Activated naive CD4-positive, alpha-beta T cell treated with anti-CD3 and anti-CD28 coated beads, Interleukin-2, amount 10 ng/mL, durations not matched to agents 7 days and 5 days (primary cell): ENCODE results near the gene XIRP1.
"Not testable (repeated sequence)": the region's sequence is repeated elsewhere in the genome, so short reads cannot be mapped to it uniquely, and the experiment has no call there.

Experiments
- CTCF ChIA-PET: fragments of 350-600 bp; sonication (Branson Sonifier 250); formaldehyde crosslinking; loops from one replicate; lab custom pipeline; 2021; ENCODE audit warnings: antibody characterized with exemption; lab: Charles Lee
- DNase-seq: peaks from one replicate; pipeline ENCODE4 v3.0.0-alpha.2; 2020
- H3K27ac Mint-ChIP-seq: one replicate; pipeline ENCODE4 v1.8.0; 2021; ENCODE audit warnings: mild to moderate bottlenecking, moderate library complexity, mixed read lengths
- H3K27me3 Mint-ChIP-seq: one replicate; pipeline ENCODE4 v1.8.0; 2021; ENCODE audit warnings: mild to moderate bottlenecking, mixed read lengths
- H3K36me3 Mint-ChIP-seq: one replicate; pipeline ENCODE4 v1.8.0; 2021; ENCODE audit warnings: mixed read lengths
- H3K4me1 Mint-ChIP-seq: one replicate; pipeline ENCODE4 v1.8.0; 2021; ENCODE audit warnings: mixed read lengths
- H3K4me3 Mint-ChIP-seq: one replicate; pipeline ENCODE4 v1.8.0; 2021; ENCODE audit warnings: mild to moderate bottlenecking, moderate library complexity, mixed read lengths
- H3K9me3 Mint-ChIP-seq: one replicate; pipeline ENCODE4 v1.8.0; 2021; ENCODE audit warnings: mixed read lengths

The XIRP1 gene

GRCh38 chr3:39176025-39176714 is 16.2 kb downstream of the XIRP1 start:
- CTCF ChIA-PET = interaction anchor here (0.6 to 4.2 kb wide), 3 partner anchors 14 to 44 kb away, joined by 3 to 16 read pairs (median 3); no protein-coding TSS in a partner anchor
- no peak for DNase-seq
- H3K27me3 Mint-ChIP-seq = peaks cover 27% of the 10 kb centered on the region
- peaks cover 51% of the 10 kb centered on the region for H3K4me1 Mint-ChIP-seq
- H3K4me3 Mint-ChIP-seq = no peak overlapping the region
- H3K27ac Mint-ChIP-seq = no peak overlapping the region
- H3K36me3 Mint-ChIP-seq = peaks cover 4% of the 10 kb centered on the region
- peaks cover 2% of the 10 kb centered on the region for H3K9me3 Mint-ChIP-seq

- peaks cover 3% of the 10 kb centered on the region for H3K36me3 Mint-ChIP-seq
- H3K4me3 Mint-ChIP-seq = no peak overlapping the region
- H3K27me3 Mint-ChIP-seq = peaks cover 31% of the 10 kb centered on the region
- peaks cover 27% of the 10 kb centered on the region for H3K4me1 Mint-ChIP-seq
- CTCF ChIA-PET = interaction anchor here (1.0 to 1.4 kb wide), 2 partner anchors 14 to 72 kb away, joined by 3 to 4 read pairs; no protein-coding TSS in a partner anchor
- no peak overlapping the region for H3K27ac Mint-ChIP-seq
- peaks cover 2% of the 10 kb centered on the region for H3K9me3 Mint-ChIP-seq
- no peak for DNase-seq
These were observed 18.9 kb downstream of the XIRP1 start for GRCh38 chr3:39173318-39174125.

- H3K4me1 Mint-ChIP-seq = peaks cover 14% of the 10 kb centered on the region
- H3K27ac Mint-ChIP-seq = no peak overlapping the region
- peaks cover 38% of the 10 kb centered on the region for H3K27me3 Mint-ChIP-seq
- H3K9me3 Mint-ChIP-seq = peaks cover 2% of the 10 kb centered on the region
- no peak for DNase-seq
- peaks cover 2% of the 10 kb centered on the region for H3K36me3 Mint-ChIP-seq
- CTCF ChIA-PET = interaction anchor here (0.9 to 1.4 kb wide), 3 partner anchors 12 to 121 kb away, joined by 4 read pairs; no protein-coding TSS in a partner anchor
- H3K4me3 Mint-ChIP-seq = no peak overlapping the region
These were observed 20.5 kb downstream of the XIRP1 start for GRCh38 chr3:39171860-39172259.

- CTCF ChIA-PET, DNase-seq, H3K27ac Mint-ChIP-seq, H3K9me3 Mint-ChIP-seq, H3K4me3 Mint-ChIP-seq, H3K36me3 Mint-ChIP-seq, H3K4me1 Mint-ChIP-seq: not testable (repeated sequence)
- H3K27me3 Mint-ChIP-seq = peaks cover 38% of the 10 kb centered on the region
These were observed 21.5 kb downstream of the XIRP1 start for GRCh38 chr3:39170877-39171276.

- CTCF ChIA-PET = no interaction called here
- Mint-ChIP-seq H3K27ac (no peak overlapping the region), H3K4me1 (peaks cover 9% of the 10 kb centered on the region), H3K27me3 (peaks cover 38% of the 10 kb centered on the region), H3K36me3 (peaks cover 2% of the 10 kb centered on the region), H3K9me3 (peaks cover 2% of the 10 kb centered on the region), H3K4me3 (no peak overlapping the region)
- no peak for DNase-seq
These were observed 21.9 kb downstream of the XIRP1 start for GRCh38 chr3:39170461-39170860.

- H3K36me3 Mint-ChIP-seq = peaks cover under 1% of the 10 kb centered on the region
- H3K9me3 Mint-ChIP-seq = peaks cover under 1% of the 10 kb centered on the region
These were observed 22.7 kb downstream of the XIRP1 start for GRCh38 chr3:39169712-39170111.

GRCh38 chr3:39168156-39168780 is 24.1 kb downstream of the XIRP1 start:
- Mint-ChIP-seq H3K9me3 (no peaks in the 10 kb centered on the region), H3K27me3 (peaks cover 26% of the 10 kb centered on the region), H3K27ac (peak overlapping the region; percentile 37), H3K4me3 (no peak overlapping the region), H3K36me3 (no peaks in the 10 kb centered on the region), H3K4me1 (peaks cover 10% of the 10 kb centered on the region)
- DNase-seq = no peak
- CTCF ChIA-PET = interaction anchor here (1.4 to 1.8 kb wide), 2 partner anchors 9 to 120 kb away, joined by 3 to 6 read pairs; no protein-coding TSS in a partner anchor

More at GRCh38 chr3:39169712-39170111, 22.7 kb downstream of the XIRP1 start:
- peaks cover 10% of the 10 kb centered on the region for H3K4me1 Mint-ChIP-seq
- H3K27ac Mint-ChIP-seq = no peak overlapping the region
- no peak for DNase-seq
- H3K27me3 Mint-ChIP-seq = peaks cover 34% of the 10 kb centered on the region
- CTCF ChIA-PET = no interaction called here
- H3K4me3 Mint-ChIP-seq = no peak overlapping the region

GRCh38 chr3:39166932-39167532 is 25.4 kb downstream of the XIRP1 start:
- CTCF ChIA-PET = interaction anchor here (0.7 to 1.8 kb wide), 4 partner anchors 10 to 121 kb away, joined by 3 to 6 read pairs (median 3); no protein-coding TSS in a partner anchor
- Mint-ChIP-seq H3K4me3 (no peak overlapping the region), H3K9me3 (no peaks in the 10 kb centered on the region), H3K27ac (no peak overlapping the region), H3K36me3 (no peaks in the 10 kb centered on the region), H3K27me3 (peaks cover 14% of the 10 kb centered on the region), H3K4me1 (peaks cover 10% of the 10 kb centered on the region)
- no peak for DNase-seq

- H3K27ac Mint-ChIP-seq = no peak overlapping the region
- H3K9me3 Mint-ChIP-seq = no peaks in the 10 kb centered on the region
These were observed 26.2 kb downstream of the XIRP1 start for GRCh38 chr3:39166134-39166710.

GRCh38 chr3:39165518-39165917 is 26.9 kb downstream of the XIRP1 start:
- no peaks in the 10 kb centered on the region for H3K36me3 Mint-ChIP-seq
- H3K4me3 Mint-ChIP-seq = no peak overlapping the region
- H3K9me3 Mint-ChIP-seq = no peaks in the 10 kb centered on the region
- H3K27ac Mint-ChIP-seq = no peak overlapping the region
- H3K27me3 Mint-ChIP-seq = peaks cover 11% of the 10 kb centered on the region
- H3K4me1 Mint-ChIP-seq = peaks cover 10% of the 10 kb centered on the region
- CTCF ChIA-PET = interaction anchor here (1.1 kb wide), 1 partner anchor 24 kb away, joined by 3 read pairs; no protein-coding TSS in a partner anchor
- no peak for DNase-seq

More at GRCh38 chr3:39166134-39166710, 26.2 kb downstream of the XIRP1 start:
- Mint-ChIP-seq H3K27me3 (peaks cover 11% of the 10 kb centered on the region), H3K4me3 (no peak overlapping the region), H3K4me1 (peaks cover 10% of the 10 kb centered on the region), H3K36me3 (no peaks in the 10 kb centered on the region)
- CTCF ChIA-PET = interaction anchor here (0.7 to 1.1 kb wide), 2 partner anchors 24 to 122 kb away, joined by 3 read pairs; no protein-coding TSS in a partner anchor
- DNase-seq = no peak

- Mint-ChIP-seq H3K4me1 (peaks cover 10% of the 10 kb centered on the region), H3K4me3 (no peak overlapping the region), H3K27ac (no peak overlapping the region), H3K36me3 (no peaks in the 10 kb centered on the region), H3K27me3 (peaks cover 20% of the 10 kb centered on the region), H3K9me3 (no peaks in the 10 kb centered on the region)
- CTCF ChIA-PET = interaction anchor here (1.3 kb wide), 1 partner anchor 124 kb away, joined by 3 read pairs; no protein-coding TSS in a partner anchor
- no peak for DNase-seq
These were observed 28.0 kb downstream of the XIRP1 start for GRCh38 chr3:39164414-39164813.

GRCh38 chr3:39158148-39158715 is 34.2 kb downstream of the XIRP1 start:
- no peak for DNase-seq
- H3K4me1 Mint-ChIP-seq = peaks cover 14% of the 10 kb centered on the region
- CTCF ChIA-PET = interaction anchor here (0.9 kb wide), 2 partner anchors 14 to 130 kb away, joined by 3 to 4 read pairs; no protein-coding TSS in a partner anchor

GRCh38 chr3:39157359-39157758 is 35.0 kb downstream of the XIRP1 start:
- CTCF ChIA-PET = interaction anchor here (1.0 kb wide), 1 partner anchor 22 kb away, joined by 3 read pairs; no protein-coding TSS in a partner anchor
- H3K9me3 Mint-ChIP-seq = no peaks in the 10 kb centered on the region
- no peak for DNase-seq
- H3K27me3 Mint-ChIP-seq = peaks cover 47% of the 10 kb centered on the region
- no peak overlapping the region for H3K4me3 Mint-ChIP-seq
- H3K27ac Mint-ChIP-seq = no peak overlapping the region
- peaks cover 3% of the 10 kb centered on the region for H3K36me3 Mint-ChIP-seq
- H3K4me1 Mint-ChIP-seq = peaks cover 17% of the 10 kb centered on the region

More at GRCh38 chr3:39158148-39158715, 34.2 kb downstream of the XIRP1 start:
- Mint-ChIP-seq H3K4me3 (no peak overlapping the region), H3K36me3 (no peaks in the 10 kb centered on the region), H3K27ac (no peak overlapping the region), H3K9me3 (no peaks in the 10 kb centered on the region), H3K27me3 (peaks cover 47% of the 10 kb centered on the region)
